H1 (cell line): ENCODE results near the gene CXorf65. TPM values are rescaled to one million over a fixed set of nuclear protein-coding genes. Genes with fewer than 3 reads are reported as not detected.

ENCODE experiments used
- CTCF ChIA-PET: fragments of 300-600 bp; sonication (Branson Sonifier 250); formaldehyde crosslinking; loops from one replicate; lab custom pipeline; 2021; ENCODE audit not compliant: partially characterized antibody; lab: Charles Lee
- POLR2A ChIA-PET: fragments of 300-600 bp; sonication (Branson Sonifier 250); formaldehyde crosslinking; loops from one replicate; lab custom pipeline; 2021; ENCODE audit warnings: inconsistent platforms; ENCODE audit not compliant: partially characterized antibody; lab: Charles Lee
- DNase-seq, 2 experiments: peaks; one replicate each; pipeline versions ENCODE4 v3.0.0 to v3.0.0-alpha.2; 2010 to 2022; ENCODE audit warnings: low spot score in 2 of 2, low read depth in 1 of 2, mixed read lengths in 1 of 2
- FAIRE-seq: peaks from 2 replicates; lab custom pipeline; 2011; peaks lifted over from hg19 to GRCh38; lab: Jason Lieb, UNC
- H2AFZ ChIP-seq: 2 replicates; pipeline ENCODE4 v1.8.1; 2012; ENCODE audit warnings: low read length, inconsistent platforms
- H2AK5ac ChIP-seq: 2 replicates; pipeline ENCODE4 v1.6.1; 2013; ENCODE audit warnings: low read depth, low read length
- H2BK120ac ChIP-seq: replicated peaks from 2 replicates; pipeline ENCODE3; 2013; ENCODE audit warnings: low read depth, low read length, inconsistent platforms
- H2BK12ac ChIP-seq: 2 replicates; pipeline ENCODE4 v1.6.1; 2013; ENCODE audit warnings: low read depth, low read length
- H2BK15ac ChIP-seq: 2 replicates; pipeline ENCODE4 v1.6.1; 2013; ENCODE audit warnings: low read length
- H2BK20ac ChIP-seq: 2 replicates; pipeline ENCODE4 v1.6.1; 2013; ENCODE audit warnings: low read length
- H2BK5ac ChIP-seq: 2 replicates; pipeline ENCODE4 v1.6.1; 2013; ENCODE audit warnings: low read depth, low read length
- H3K14ac ChIP-seq: 2 replicates; pipeline ENCODE4 v1.6.1; 2013; ENCODE audit warnings: inconsistent platforms; ENCODE audit not compliant: insufficient read length
- H3K18ac ChIP-seq: 2 replicates; pipeline ENCODE4 v1.6.1; 2013; ENCODE audit warnings: low read length; ENCODE audit errors: extremely low read depth
- H3K23ac ChIP-seq: 2 replicates; pipeline ENCODE4 v1.6.1; 2013; ENCODE audit warnings: inconsistent platforms; ENCODE audit not compliant: insufficient read length
- H3K23me2 ChIP-seq: 2 replicates; pipeline ENCODE4 v1.6.1; 2013; ENCODE audit warnings: low read depth, low read length
- H3K27ac ChIP-seq: 2 replicates; pipeline ENCODE4 v1.6.1; 2011; ENCODE audit warnings: low read depth, low read length, inconsistent platforms
- H3K27me3 ChIP-seq, 4 experiments: replicated peaks in 1 of 4; 1 replicate in 1 of 4; 2 replicates in 3 of 4; pipeline versions ENCODE4 v1.6.1 to v1.8.1; 2011 to 2013; ENCODE audit warnings: low read length in 3 of 4, mild to moderate bottlenecking in 3 of 4, inconsistent platforms in 2 of 4, mixed read lengths in 2 of 4, moderate library complexity in 1 of 4; ENCODE audit not compliant: control insufficient read depth in 3 of 4, insufficient read depth in 3 of 4; ENCODE audit errors: extremely low read depth in 1 of 4
- H3K36me3 ChIP-seq, 4 experiments: 2 replicates each; pipeline versions ENCODE4 v1.6.1 to v1.8.1; 2011 to 2013; ENCODE audit warnings: mild to moderate bottlenecking in 4 of 4, low read length in 3 of 4, moderate library complexity in 2 of 4, control low read depth in 1 of 4, inconsistent platforms in 1 of 4; ENCODE audit not compliant: insufficient read depth in 4 of 4, control insufficient read depth in 2 of 4
- H3K4ac ChIP-seq: replicated peaks from 2 replicates; pipeline ENCODE3; 2013; ENCODE audit warnings: low read length, low read depth, mixed read lengths, inconsistent platforms; ENCODE audit not compliant: insufficient read length
- H3K4me1 ChIP-seq, 4 experiments: replicated peaks in 1 of 4; 1 replicate in 1 of 4; 2 replicates in 3 of 4; pipeline versions ENCODE4 v1.6.1 to v1.8.1; 2011 to 2013; ENCODE audit warnings: low read length in 3 of 4, inconsistent platforms in 2 of 4, mixed read lengths in 1 of 4; ENCODE audit not compliant: insufficient read depth in 4 of 4, control insufficient read depth in 3 of 4
- H3K4me2 ChIP-seq, 2 experiments: 2 replicates each; pipeline versions ENCODE4 v1.6.1 to v1.8.1; 2011 to 2013; ENCODE audit warnings: low read depth in 2 of 2, low read length in 2 of 2, control low read depth in 1 of 2, inconsistent platforms in 1 of 2, mild to moderate bottlenecking in 1 of 2; ENCODE audit not compliant: insufficient read depth in 1 of 2
- H3K4me3 ChIP-seq, 4 experiments: fragments of 200-600, 300-600 bp in 1 of 4; sonication (generic), shearing (Covaris generic), sonication (Bioruptor Twin) in 1 of 4; 2 replicates each; pipeline versions ENCODE4 v1.5.1 to v1.8.1; 2011 to 2016; ENCODE audit warnings: low read length in 4 of 4, low read depth in 3 of 4, control low read depth in 2 of 4, inconsistent platforms in 2 of 4, mild to moderate bottlenecking in 2 of 4, mixed read lengths in 1 of 4, moderate library complexity in 1 of 4; ENCODE audit not compliant: insufficient read depth in 2 of 4; ENCODE audit errors: extremely low read depth in 1 of 4
- H3K56ac ChIP-seq: replicated peaks from 2 replicates; pipeline ENCODE3; 2013; ENCODE audit warnings: low read depth, mild to moderate bottlenecking, mixed read lengths, low read length, inconsistent platforms; ENCODE audit not compliant: insufficient read length
- H3K79me1 ChIP-seq: 2 replicates; pipeline ENCODE4 v1.6.1; 2013; ENCODE audit warnings: low read depth, low read length, control low read depth
- H3K79me2 ChIP-seq, 2 experiments: 2 replicates each; pipeline versions ENCODE4 v1.6.1 to v1.8.1; 2012 to 2013; ENCODE audit warnings: low read length in 2 of 2, mild to moderate bottlenecking in 2 of 2, inconsistent platforms in 1 of 2; ENCODE audit not compliant: insufficient read depth in 2 of 2, control insufficient read depth in 1 of 2
- H3K9ac ChIP-seq, 4 experiments: replicated peaks in 1 of 4; 1 replicate in 1 of 4; 2 replicates in 3 of 4; pipeline versions ENCODE4 v1.6.1 to v1.8.1; 2011 to 2013; ENCODE audit warnings: low read depth in 3 of 4, low read length in 3 of 4, control low read depth in 2 of 4, mild to moderate bottlenecking in 2 of 4, moderate library complexity in 2 of 4, inconsistent platforms in 1 of 4; ENCODE audit errors: extremely low read depth in 1 of 4
- H3K9me3 ChIP-seq, 2 experiments: 2 replicates each; pipeline versions ENCODE4 v1.6.1 to v1.8.1; 2012 to 2013; ENCODE audit warnings: mild to moderate bottlenecking in 2 of 2, moderate library complexity in 2 of 2, control low read depth in 1 of 2, inconsistent platforms in 1 of 2, low read depth in 1 of 2, low read length in 1 of 2, mixed read lengths in 1 of 2; ENCODE audit not compliant: insufficient read depth in 2 of 2
- H4K20me1 ChIP-seq, 2 experiments: replicated peaks in 1 of 2; 2 replicates each; pipeline versions ENCODE3 to v1.8.1; 2011 to 2013; ENCODE audit warnings: inconsistent platforms in 2 of 2, low read length in 2 of 2, mild to moderate bottlenecking in 1 of 2; ENCODE audit not compliant: insufficient read depth in 2 of 2, control insufficient read depth in 1 of 2
- H4K5ac ChIP-seq: 2 replicates; pipeline ENCODE4 v1.6.1; 2013; ENCODE audit warnings: low read length, low read depth, mixed read lengths, inconsistent platforms; ENCODE audit not compliant: insufficient read length
- H4K8ac ChIP-seq: 2 replicates; pipeline ENCODE4 v1.8.0; 2013; ENCODE audit warnings: mild to moderate bottlenecking, moderate library complexity, low read length, inconsistent platforms; ENCODE audit not compliant: insufficient read depth; ENCODE audit errors: extremely low read depth
- H4K91ac ChIP-seq: replicated peaks from 2 replicates; pipeline ENCODE3; 2013; ENCODE audit warnings: low read length, mixed read lengths, inconsistent platforms; ENCODE audit not compliant: insufficient read length
- CHD1 ChIP-seq: IDR thresholded peaks from 2 replicates; pipeline ENCODE4 v1.6.1; 2012; ENCODE audit warnings: low read depth, low read length, improper control_type of control experiment
- CTCF ChIP-seq, 3 experiments: IDR thresholded peaks; 1 replicate in 2 of 3; 2 replicates in 1 of 3; pipeline versions ENCODE4 v1.5.1 to v1.6.1; 2011; ENCODE audit warnings: low read length in 3 of 3, mild to moderate bottlenecking in 3 of 3, inconsistent platforms in 2 of 3, low read depth in 1 of 3, moderate library complexity in 1 of 3; ENCODE audit not compliant: insufficient read depth in 1 of 3; ENCODE audit errors: control extremely low read depth in 1 of 3
- EP300 ChIP-seq, 2 experiments: IDR thresholded peaks; 1 replicate in 1 of 2; 2 replicates in 1 of 2; pipeline ENCODE4 v1.6.1; 2011 to 2012; ENCODE audit warnings: low read depth in 2 of 2, low read length in 2 of 2, mild to moderate bottlenecking in 2 of 2, borderline replicate concordance in 1 of 2, inconsistent platforms in 1 of 2, moderate library complexity in 1 of 2
- HDAC2 ChIP-seq, 2 experiments: fragments of 300-600 bp in 1 of 2; sonication (generic) in 1 of 2; IDR thresholded peaks; 2 replicates each; pipeline ENCODE4 v1.6.1; 2011 to 2012; ENCODE audit warnings: low read depth in 2 of 2, low read length in 2 of 2, mild to moderate bottlenecking in 2 of 2, moderate library complexity in 2 of 2, borderline replicate concordance in 1 of 2, inconsistent platforms in 1 of 2
- HDAC6 ChIP-seq: IDR thresholded peaks from one replicate; pipeline ENCODE4 v1.7.1; 2012; ENCODE audit warnings: low read depth, mild to moderate bottlenecking, inconsistent platforms, low read length, moderate library complexity
- JUND ChIP-seq: IDR thresholded peaks from 2 replicates; pipeline ENCODE4 v1.6.1; 2011; ENCODE audit warnings: mild to moderate bottlenecking, improper control_type of control experiment, low read length
- POLR2AphosphoS5 ChIP-seq: IDR thresholded peaks from 2 replicates; pipeline ENCODE4 v1.6.1; 2011; ENCODE audit warnings: low read depth, low read length
- RBBP5 ChIP-seq: IDR thresholded peaks from 2 replicates; pipeline ENCODE4 v1.7.1; 2012; ENCODE audit warnings: low read depth, mild to moderate bottlenecking, inconsistent platforms, low read length, moderate library complexity, borderline replicate concordance
- SP4 ChIP-seq: IDR thresholded peaks from 2 replicates; pipeline ENCODE4 v1.6.1; 2012; ENCODE audit warnings: low read length, inconsistent platforms
- SUZ12 ChIP-seq: fragments of 200-600 bp; sonication (generic); IDR thresholded peaks from 2 replicates; pipeline ENCODE4 v1.6.1; 2012; ENCODE audit warnings: mild to moderate bottlenecking, inconsistent platforms, low read length, moderate library complexity, mixed read lengths
- TAF7 ChIP-seq: optimal IDR thresholded peaks from 2 replicates; pipeline ENCODE3; 2011; ENCODE audit warnings: low read depth, mild to moderate bottlenecking, inconsistent platforms, low read length, moderate library complexity, borderline replicate concordance
- YY1 ChIP-seq: IDR thresholded peaks from 2 replicates; pipeline ENCODE4 v1.6.1; 2011; ENCODE audit warnings: low read depth, mild to moderate bottlenecking, low read length
- WGBS, 2 experiments: shearing (Covaris generic) in 1 of 2; methylation state at CpG; one replicate each; pipeline versions ENCODE4 v1.1.6 to v1.1.7; 2013 to 2015; ENCODE audit warnings: low lambda C conversion rate in 2 of 2, mixed read lengths in 2 of 2, inconsistent platforms in 1 of 2, low coverage in 1 of 2, missing lambda C conversion rate in 1 of 2; ENCODE audit not compliant: insufficient replicate concordance in 2 of 2, insufficient coverage in 1 of 2, insufficient read length in 1 of 2; ENCODE audit errors: extremely low coverage in 1 of 2, missing lambda C conversion rate in 1 of 2; 5-methylcytosine and 5-hydroxymethylcytosine counted together
- polyA plus RNA-seq, 7 experiments: library from polyadenylated mRNA; depleted of rRNA in 3 of 7; stranded (reverse) in 5 of 7; unstranded in 2 of 7; fragments of >200 nt in 5 of 7; fragments of 200-250 nt in 2 of 7; gene quantifications; 1 replicate in 5 of 7; 2 replicates in 1 of 7; 4 replicates in 1 of 7; pipeline versions ENCODE4 v1.2.1 to v1.2.3, GENCODE V29; 2011 to 2013; ENCODE audit warnings: missing spikeins in 2 of 7, mixed read lengths in 2 of 7
- total RNA-seq: library from RNA; stranded (reverse); fragmentation: NEBNext Ultra II Directional; extraction: Animal tissue kit (Norgen Biotek cat#: 25700); gene quantifications from 2 replicates; pipeline ENCODE4 v1.2.1, GENCODE V29; 2021

CXorf65 gene
- total and polyA plus RNA-seq, 2 of the 8 experiments (the other 6 are each of a cell fraction or from before 2014, with no cell fraction given) = not detected

- CTCF ChIA-PET = no interaction called here
- H2BK120ac ChIP-seq = no peak overlapping the region
- FAIRE-seq = no peak
- no peak for TF ChIP-seq YY1
- no peak for TF ChIP-seq JUND
- no peak for TF ChIP-seq SP4
- no peak for TF ChIP-seq SUZ12
- no peak for TF ChIP-seq HDAC2 (IDR thresholded peaks at IDR 0.05; ENCODE audit: borderline replicate concordance in 1 of 2, low read depth in 2 of 2, low read length in 2 of 2)
- no peak for TF ChIP-seq EP300 (IDR thresholded peaks at IDR 0.05; ENCODE audit: borderline replicate concordance in 1 of 2, low read depth in 2 of 2, low read length in 2 of 2)
- TF ChIP-seq CTCF (IDR thresholded peaks at IDR 0.05; ENCODE audit: control extremely low read depth in 1 of 3, insufficient read depth in 1 of 3, low read depth in 1 of 3, low read length in 3 of 3) = no peak
- TF ChIP-seq RBBP5 = no peak
- TF ChIP-seq TAF7 = no peak
- no peak for TF ChIP-seq HDAC6
- no peak for TF ChIP-seq POLR2AphosphoS5
- TF ChIP-seq CHD1 = no peak
Measured at GRCh38 chrX:71154641-71155040, 48.1 kb upstream of the CXorf65 start.

More at GRCh38 chrX:71154641-71155040, 48.1 kb upstream of the CXorf65 start:
- Histone ChIP-seq H3K4ac (no peak overlapping the region), H3K23me2 (no peaks in the 10 kb centered on the region; the same call in 1 of the 2 replicates), H3K18ac (no peak overlapping the region), H2BK15ac (no peak overlapping the region), H2BK12ac (no peak overlapping the region), H3K14ac (no peak overlapping the region), H2AFZ (no peak overlapping the region), H3K4me2 (no peak overlapping the region), H3K27me3 (no peaks in the 10 kb centered on the region), H3K4me3 (no peak overlapping the region), H4K5ac (no peak overlapping the region), H3K56ac (no peak overlapping the region), H2BK20ac (no peak overlapping the region), H3K79me2 (no peaks in the 10 kb centered on the region), H3K4me1 (no peaks in the 10 kb centered on the region), H2AK5ac (no peak overlapping the region), H2BK5ac (no peak overlapping the region), H3K9me3 (no peaks in the 10 kb centered on the region), H3K27ac (no peak overlapping the region), H4K20me1 (no peaks in the 10 kb centered on the region), H4K8ac (no peak overlapping the region), H3K36me3 (peaks cover 0 to 7% (median 2%) of the 10 kb centered on the region in 4 experiments; a peak in 4 of 8 replicates), H3K23ac (no peak overlapping the region), H3K9ac (no peak overlapping the region), H4K91ac (no peak overlapping the region), H3K79me1 (no peaks in the 10 kb centered on the region)
- DNase-seq = no peak
- WGBS, 2 experiments = 100% methylated on average over 1 of the region's 3 CpGs; no CpG with 5 or more reads in 1 of the 2 experiments
- POLR2A ChIA-PET = no interaction called here
